AG04450 (cell line): ENCODE measurements around the gene NID1. TPM values are rescaled to one million over a fixed set of nuclear protein-coding genes. Genes with fewer than 3 reads are reported as not detected.

Experiments used
- CTCF ChIA-PET: fragments of 300-600, 350-600 bp; formaldehyde crosslinking; extraction: SDS; loops from one replicate; lab custom pipeline; 2022; ENCODE audit warnings: antibody characterized with exemption, inconsistent platforms; lab: Charles Lee
- POLR2A ChIA-PET: fragments of 350-600 bp; formaldehyde crosslinking; extraction: SDS; loops from one replicate; lab custom pipeline; 2021; ENCODE audit warnings: antibody characterized with exemption, inconsistent platforms; lab: Yijun Ruan, JAX
- DNase-seq: peaks from one replicate; pipeline ENCODE4 v3.0.0-alpha.2; 2011; ENCODE audit warnings: low read depth, low spot score
- H3K27ac ChIP-seq: one replicate; pipeline ENCODE4 v1.5.1; 2012; ENCODE audit warnings: low read depth, low read length, control low read depth
- H3K27me3 ChIP-seq: one replicate; pipeline ENCODE4 v1.6.0; 2012; ENCODE audit warnings: low read length; ENCODE audit not compliant: control insufficient read depth, insufficient read depth
- H3K4me3 ChIP-seq: 2 replicates; pipeline ENCODE4 v1.5.1; 2011; ENCODE audit warnings: mild to moderate bottlenecking, low read depth, low read length, control low read depth
- H3K9me3 ChIP-seq: 2 replicates; pipeline ENCODE4 v1.5.1; 2012; ENCODE audit warnings: low read length; ENCODE audit not compliant: control insufficient read depth, insufficient read depth
- CTCF ChIP-seq: IDR thresholded peaks from 2 replicates; pipeline ENCODE4 v1.5.1; 2011; ENCODE audit warnings: low read depth, low read length, control low read depth, inconsistent platforms
- polyA plus RNA-seq: library from polyadenylated mRNA; depleted of rRNA; stranded (reverse); fragments of >200 nt; gene quantifications from 2 replicates; pipeline ENCODE4 v1.2.3, GENCODE V29; 2011

Gene NID1
- polyA plus RNA-seq, 1 experiment, result 137 TPM

GRCh38 chr1:236000781-236001180 lies 64.1 kb downstream of the NID1 start:
- Histone ChIP-seq H3K9me3 (no peaks in the 10 kb centered on the region), H3K27me3 (no peaks in the 10 kb centered on the region), H3K27ac (no peak overlapping the region), H3K4me3 (no peak overlapping the region)
- DNase-seq, result no peak
- POLR2A ChIA-PET, result no interaction called here
- CTCF ChIA-PET, result interaction anchor here (0.6 kb wide), 1 partner anchor 10 kb away, joined by 3 read pairs; no protein-coding TSS in a partner anchor
- TF ChIP-seq CTCF, result no peak

GRCh38 chr1:235999259-235999925 lies 65.5 kb downstream of the NID1 start:
- CTCF ChIA-PET, result interaction anchor here (0.7 kb wide), 1 partner anchor 157 kb away, joined by 3 read pairs; no protein-coding TSS in a partner anchor
- POLR2A ChIA-PET, result interaction anchor here (0.6 to 0.7 kb wide), 3 partner anchors 11 to 368 kb away, joined by 4 to 7 read pairs (median 6); no protein-coding TSS in a partner anchor
- DNase-seq, result peak; percentile 74

GRCh38 chr1:235998812-235999211 lies 66.1 kb downstream of the NID1 start:
- POLR2A ChIA-PET, result interaction anchor here (0.6 to 0.7 kb wide), 2 partner anchors 12 to 17 kb away, joined by 6 to 7 read pairs; no protein-coding TSS in a partner anchor
- Histone ChIP-seq H3K4me3 (no peak overlapping the region), H3K9me3 (no peaks in the 10 kb centered on the region; the same call in 1 of the 2 replicates), H3K27ac (peak overlapping the region; percentile 90), H3K27me3 (no peaks in the 10 kb centered on the region)
- CTCF ChIA-PET, result interaction anchor here (0.7 kb wide), 1 partner anchor 156 kb away, joined by 3 read pairs; no protein-coding TSS in a partner anchor
- DNase-seq, result no peak
- TF ChIP-seq CTCF, result no peak

More at GRCh38 chr1:235999259-235999925, 65.5 kb downstream of the NID1 start:
- Histone ChIP-seq H3K27ac (peak overlapping the region; percentile 90), H3K27me3 (no peaks in the 10 kb centered on the region), H3K9me3 (no peaks in the 10 kb centered on the region), H3K4me3 (no peak overlapping the region)
- TF ChIP-seq CTCF, result no peak

- H3K4me3 ChIP-seq, result no peak overlapping the region
- ChIA-PET CTCF (no interaction called here), POLR2A (no interaction called here)
- H3K9me3 ChIP-seq, result peaks cover 3% of the 10 kb centered on the region; the same call in 1 of the 2 replicates
- DNase-seq, result no peak
- H3K27ac ChIP-seq, result no peak overlapping the region
- no peaks in the 10 kb centered on the region for H3K27me3 ChIP-seq
- TF ChIP-seq CTCF, result no peak
Observed at GRCh38 chr1:235997931-235998330, 67.0 kb downstream of the NID1 start.

- CTCF ChIA-PET, result interaction anchor here (1.1 to 2.8 kb wide), 2 partner anchors 25 to 27 kb away, joined by 3 to 9 read pairs; no protein-coding TSS in a partner anchor
- H3K27me3 ChIP-seq, result no peaks in the 10 kb centered on the region
- POLR2A ChIA-PET, result no interaction called here
- no peak overlapping the region for H3K27ac ChIP-seq
- no peak for TF ChIP-seq CTCF
- H3K4me3 ChIP-seq, result no peak overlapping the region
- peaks cover 3% of the 10 kb centered on the region; the same call in 1 of the 2 replicates for H3K9me3 ChIP-seq
- DNase-seq, result no peak
Observed at GRCh38 chr1:235997049-235997448, 67.8 kb downstream of the NID1 start.
